ENCODE measurements around the gene STPG4.

Gene STPG4

GRCh38 chr2:47040651-47041050 is 114.5 kb downstream of the STPG4 start:
- peak overlapping the region; percentile 78 for H3K27ac ChIP-seq (ENCODE audit: low read depth, low read length)
- H3K36me3 ChIP-seq (ENCODE audit: control insufficient read depth in 5 of 5, insufficient read depth in 5 of 5, low read length in 5 of 5), result peaks cover 0 to 41% (median 26%) of the 10 kb centered on the region in 5 donors
- no peaks in the 10 kb centered on the region for H3K9me3 ChIP-seq (ENCODE audit: control insufficient read depth in 5 of 5, low read length in 5 of 5)
- H3K4me1 ChIP-seq (ENCODE audit: control insufficient read depth in 5 of 5, insufficient read depth in 5 of 5, low read length in 5 of 5), result peaks cover 32 to 58% (median 57%) of the 10 kb centered on the region in 5 donors
- peak overlapping the region in 3 of 5 donors; percentile 13 to 63 (median 35) for H3K9ac ChIP-seq (ENCODE audit: low read length in 5 of 5)
- no peaks in the 10 kb centered on the region for H3K27me3 ChIP-seq (ENCODE audit: control insufficient read depth in 5 of 5, insufficient read depth in 4 of 5, low read length in 5 of 5)
- H3K4me3 ChIP-seq (ENCODE audit: low read depth in 1 of 5, low read length in 5 of 5), result no peak overlapping the region

- Histone ChIP-seq H3K27ac (ENCODE audit: low read depth, low read length) (peak overlapping the region; percentile 78), H3K4me1 (ENCODE audit: control insufficient read depth in 5 of 5, insufficient read depth in 5 of 5, low read length in 5 of 5) (peaks cover 38 to 64% (median 63%) of the 10 kb centered on the region in 5 donors), H3K9ac (ENCODE audit: low read length in 5 of 5) (peak overlapping the region in 3 of 5 donors; percentile 31 to 63 (median 35)), H3K4me3 (ENCODE audit: low read depth in 1 of 5, low read length in 5 of 5) (no peak overlapping the region), H3K27me3 (ENCODE audit: control insufficient read depth in 5 of 5, insufficient read depth in 4 of 5, low read length in 5 of 5) (no peaks in the 10 kb centered on the region), H3K9me3 (ENCODE audit: control insufficient read depth in 5 of 5, low read length in 5 of 5) (no peaks in the 10 kb centered on the region), H3K36me3 (ENCODE audit: control insufficient read depth in 5 of 5, insufficient read depth in 5 of 5, low read length in 5 of 5) (peaks cover 0 to 39% (median 21%) of the 10 kb centered on the region in 5 donors)
Observed at GRCh38 chr2:47039913-47040562, 115.1 kb downstream of the STPG4 start.

GRCh38 chr2:47039489-47039870 is 115.6 kb downstream of the STPG4 start:
- Histone ChIP-seq H3K4me3 (ENCODE audit: low read depth in 1 of 5, low read length in 5 of 5) (no peak overlapping the region), H3K27me3 (ENCODE audit: control insufficient read depth in 5 of 5, insufficient read depth in 4 of 5, low read length in 5 of 5) (no peaks in the 10 kb centered on the region), H3K36me3 (ENCODE audit: control insufficient read depth in 5 of 5, insufficient read depth in 5 of 5, low read length in 5 of 5) (peaks cover 0 to 33% (median 18%) of the 10 kb centered on the region in 5 donors), H3K9me3 (ENCODE audit: control insufficient read depth in 5 of 5, low read length in 5 of 5) (no peaks in the 10 kb centered on the region), H3K27ac (ENCODE audit: low read depth, low read length) (peak overlapping the region; percentile 78), H3K9ac (ENCODE audit: low read length in 5 of 5) (peak overlapping the region in 1 of 5 donors; percentile 31), H3K4me1 (ENCODE audit: control insufficient read depth in 5 of 5, insufficient read depth in 5 of 5, low read length in 5 of 5) (peaks cover 43 to 70% (median 69%) of the 10 kb centered on the region in 5 donors)

- Histone ChIP-seq H3K9me3 (ENCODE audit: control insufficient read depth in 5 of 5, low read length in 5 of 5) (no peaks in the 10 kb centered on the region), H3K27ac (ENCODE audit: low read depth, low read length) (peak overlapping the region; percentile 78), H3K4me1 (ENCODE audit: control insufficient read depth in 5 of 5, insufficient read depth in 5 of 5, low read length in 5 of 5) (peaks cover 46 to 75% (median 74%) of the 10 kb centered on the region in 5 donors), H3K4me3 (ENCODE audit: low read depth in 1 of 5, low read length in 5 of 5) (no peak overlapping the region), H3K27me3 (ENCODE audit: control insufficient read depth in 5 of 5, insufficient read depth in 4 of 5, low read length in 5 of 5) (no peaks in the 10 kb centered on the region), H3K36me3 (ENCODE audit: control insufficient read depth in 5 of 5, insufficient read depth in 5 of 5, low read length in 5 of 5) (peaks cover 0 to 28% (median 15%) of the 10 kb centered on the region in 5 donors), H3K9ac (ENCODE audit: low read length in 5 of 5) (no peak overlapping the region)
Observed at GRCh38 chr2:47038656-47039488, 116.2 kb downstream of the STPG4 start.

GRCh38 chr2:47037678-47038077 is 117.4 kb downstream of the STPG4 start:
- Histone ChIP-seq H3K9me3 (ENCODE audit: control insufficient read depth in 5 of 5, low read length in 5 of 5) (no peaks in the 10 kb centered on the region), H3K4me3 (ENCODE audit: low read depth in 1 of 5, low read length in 5 of 5) (no peak overlapping the region), H3K36me3 (ENCODE audit: control insufficient read depth in 5 of 5, insufficient read depth in 5 of 5, low read length in 5 of 5) (peaks cover 0 to 28% (median 17%) of the 10 kb centered on the region in 5 donors), H3K27ac (ENCODE audit: low read depth, low read length) (no peak overlapping the region), H3K4me1 (ENCODE audit: control insufficient read depth in 5 of 5, insufficient read depth in 5 of 5, low read length in 5 of 5) (peaks cover 49 to 75% (median 74%) of the 10 kb centered on the region in 5 donors), H3K9ac (ENCODE audit: low read length in 5 of 5) (no peak overlapping the region), H3K27me3 (ENCODE audit: control insufficient read depth in 5 of 5, insufficient read depth in 4 of 5, low read length in 5 of 5) (no peaks in the 10 kb centered on the region)

Measured in subcutaneous abdominal adipose tissue (tissue), 5 donors.